ENCODE data around the gene DNAH6. TPM values are rescaled to one million over a fixed set of nuclear protein-coding genes. Genes with fewer than 3 reads are reported as not detected.
A peak's percentile ranks its signal among the peaks of the same experiment; 100 is the strongest.

DNAH6 gene
- polyA plus RNA-seq, 2 of the 4 experiments (the other 2 are of a cell fraction) = 0.13 to 0.32 TPM

DNA sequence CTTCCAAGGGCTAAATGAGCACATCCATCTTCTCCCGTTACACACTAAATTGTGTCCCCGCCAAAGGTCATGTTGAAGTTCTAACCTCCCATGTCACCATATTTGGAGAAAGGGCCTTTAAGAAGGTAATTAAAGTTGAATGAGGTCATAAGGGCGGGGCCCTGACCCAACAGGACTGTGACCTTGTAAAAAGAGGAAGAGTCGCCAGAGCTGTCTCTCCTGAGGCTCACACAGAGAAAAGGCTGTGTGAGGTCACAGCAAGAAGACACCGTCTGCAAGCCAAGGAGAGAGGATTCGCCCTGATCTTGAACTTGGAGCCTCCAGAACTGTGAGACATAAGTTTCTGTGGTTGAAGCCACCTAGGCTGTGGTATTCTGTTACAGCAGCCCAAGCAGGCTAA is 340.5 kb downstream of the DNAH6 start (continued):
- TF ChIP-seq NPAS2 (CRISPR knock-in tag; IDR thresholded peaks at IDR 0.05; ENCODE audit: borderline replicate concordance) (no peak), KDM5A (IDR thresholded peaks at IDR 0.05) (no peak)

- H3K4me3 ChIP-seq = no peak overlapping the region
- no peak overlapping the region for H3K4me2 ChIP-seq
- H3K4me1 ChIP-seq = no peaks in the 10 kb centered on the region
- ChIA-PET POLR2A (no interaction called here), CTCF (interaction anchor here (0.5 to 1.8 kb wide), 6 partner anchors 8 to 291 kb away, joined by 3 to 5 read pairs (median 4); no protein-coding TSS in a partner anchor)
- H3K9me3 ChIP-seq = no peaks in the 10 kb centered on the region
- DNase-seq (ENCODE audit: low read depth in 1 of 2, low spot score in 1 of 2) (no peak), ATAC-seq (no peak), FAIRE-seq (no peak)
- WGBS (ENCODE audit: missing lambda C conversion rate) = 83% methylated on average over 5 of the region's 5 CpGs
- TF ChIP-seq RFX5 (IDR thresholded peaks at IDR 0.05) (no peak), ZSCAN20 (CRISPR knock-in tag; IDR thresholded peaks at IDR 0.05) (no peak), GATA3 (IDR thresholded peaks at IDR 0.05; ENCODE audit: borderline replicate concordance) (no peak), PHF8 (IDR thresholded peaks at IDR 0.05; ENCODE audit: borderline replicate concordance, low read depth) (no peak), KDM1A (IDR thresholded peaks at IDR 0.05; ENCODE audit: low read depth) (no peak), MYC (IDR thresholded peaks at IDR 0.05; ENCODE audit: borderline replicate concordance, low read length) (no peak), BHLHE40 (IDR thresholded peaks at IDR 0.05; ENCODE audit: low read depth, low read length) (no peak), ZNF302 (CRISPR knock-in tag; IDR thresholded peaks at IDR 0.05) (no peak), TFCP2L1 (CRISPR knock-in tag; IDR thresholded peaks at IDR 0.05) (no peak), CTCF (IDR thresholded peaks at IDR 0.05) (no peak), ESRRA (IDR thresholded peaks at IDR 0.05; ENCODE audit: borderline replicate concordance, low read length) (no peak), HOXB5 (CRISPR knock-in tag; IDR thresholded peaks at IDR 0.05) (no peak), NPAS2 (CRISPR knock-in tag; IDR thresholded peaks at IDR 0.05; ENCODE audit: borderline replicate concordance) (no peak), MAZ (IDR thresholded peaks at IDR 0.05; ENCODE audit: borderline replicate concordance, low read depth, low read length) (no peak), RNF2 (IDR thresholded peaks at IDR 0.05; ENCODE audit: borderline replicate concordance, low read depth) (no peak), CBX8 (IDR thresholded peaks at IDR 0.05) (no peak)
- no peak overlapping the region for H3K27ac ChIP-seq
Measured at GRCh38 chr2:84857566-84857965, 341.3 kb downstream of the DNAH6 start.

DNA sequence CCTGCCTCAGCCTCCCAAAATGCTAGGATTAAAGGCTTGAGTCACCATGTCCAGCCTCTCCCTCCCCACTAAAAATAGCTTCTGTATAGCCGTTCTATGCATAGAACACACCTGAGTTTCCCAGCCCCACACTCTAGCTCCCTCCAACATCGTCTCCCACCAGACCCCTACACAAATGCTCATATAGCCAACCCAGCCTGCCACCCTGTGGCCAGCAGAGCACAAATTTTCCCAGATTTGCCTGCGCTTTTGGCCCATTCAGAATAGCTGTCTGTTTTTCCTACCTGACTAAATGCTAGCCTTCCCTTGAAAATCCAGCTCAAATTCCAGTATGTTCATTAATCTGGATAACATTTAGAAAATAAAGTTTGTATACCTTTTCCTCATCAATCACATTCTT is 341.8 kb downstream of the DNAH6 start:
- peak in 1 of 2 experiments; percentile 27; a peak in 1 of 6 replicates for ATAC-seq
- ChIA-PET POLR2A (no interaction called here), CTCF (interaction anchor here (0.5 to 1.8 kb wide), 6 partner anchors 9 to 366 kb away, joined by 3 to 5 read pairs (median 4); no protein-coding TSS in a partner anchor)
- Histone ChIP-seq H3K4me2 (no peak overlapping the region), H3K4me3 (no peak overlapping the region), H3K9me3 (no peaks in the 10 kb centered on the region), H3K4me1 (no peaks in the 10 kb centered on the region), H3K27ac (no peak overlapping the region)
- FAIRE-seq = no peak
- WGBS (ENCODE audit: missing lambda C conversion rate) = 66% methylated on average over 3 of the region's 3 CpGs
- DNase-seq (ENCODE audit: low read depth in 1 of 2, low spot score in 1 of 2) = no peak
- TF ChIP-seq CTCF (IDR thresholded peaks at IDR 0.05) = no peak; the same call in 2 of the 3 replicates
- peak; percentile 34 to 48; a peak in 3 of 5 replicates for TF ChIP-seq RAD21 (conservative IDR thresholded peaks at IDR 0.05 in 1 of 2, IDR thresholded peaks at IDR 0.05 in 1 of 2)
- TF ChIP-seq, protein P1, sequence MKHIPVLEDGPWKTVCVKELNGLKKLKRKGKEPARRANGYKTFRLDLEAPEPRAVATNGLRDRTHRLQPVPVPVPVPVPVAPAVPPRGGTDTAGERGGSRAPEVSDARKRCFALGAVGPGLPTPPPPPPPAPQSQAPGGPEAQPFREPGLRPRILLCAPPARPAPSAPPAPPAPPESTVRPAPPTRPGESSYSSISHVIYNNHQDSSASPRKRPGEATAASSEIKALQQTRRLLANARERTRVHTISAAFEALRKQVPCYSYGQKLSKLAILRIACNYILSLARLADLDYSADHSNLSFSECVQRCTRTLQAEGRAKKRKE (CRISPR knock-in tag; IDR thresholded peaks at IDR 0.05; ENCODE audit: low read depth) = no peak
- TF ChIP-seq HEYL (CRISPR knock-in tag; IDR thresholded peaks at IDR 0.05) = no peak
- no peak for TF ChIP-seq RARB (CRISPR knock-in tag; IDR thresholded peaks at IDR 0.05)
- TF ChIP-seq, protein P2, sequence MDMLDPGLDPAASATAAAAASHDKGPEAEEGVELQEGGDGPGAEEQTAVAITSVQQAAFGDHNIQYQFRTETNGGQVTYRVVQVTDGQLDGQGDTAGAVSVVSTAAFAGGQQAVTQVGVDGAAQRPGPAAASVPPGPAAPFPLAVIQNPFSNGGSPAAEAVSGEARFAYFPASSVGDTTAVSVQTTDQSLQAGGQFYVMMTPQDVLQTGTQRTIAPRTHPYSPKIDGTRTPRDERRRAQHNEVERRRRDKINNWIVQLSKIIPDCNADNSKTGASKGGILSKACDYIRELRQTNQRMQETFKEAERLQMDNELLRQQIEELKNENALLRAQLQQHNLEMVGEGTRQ (IDR thresholded peaks at IDR 0.05) = no peak
- TF ChIP-seq RNF2 (IDR thresholded peaks at IDR 0.05; ENCODE audit: borderline replicate concordance, low read depth) = no peak
- TF ChIP-seq, protein P3, sequence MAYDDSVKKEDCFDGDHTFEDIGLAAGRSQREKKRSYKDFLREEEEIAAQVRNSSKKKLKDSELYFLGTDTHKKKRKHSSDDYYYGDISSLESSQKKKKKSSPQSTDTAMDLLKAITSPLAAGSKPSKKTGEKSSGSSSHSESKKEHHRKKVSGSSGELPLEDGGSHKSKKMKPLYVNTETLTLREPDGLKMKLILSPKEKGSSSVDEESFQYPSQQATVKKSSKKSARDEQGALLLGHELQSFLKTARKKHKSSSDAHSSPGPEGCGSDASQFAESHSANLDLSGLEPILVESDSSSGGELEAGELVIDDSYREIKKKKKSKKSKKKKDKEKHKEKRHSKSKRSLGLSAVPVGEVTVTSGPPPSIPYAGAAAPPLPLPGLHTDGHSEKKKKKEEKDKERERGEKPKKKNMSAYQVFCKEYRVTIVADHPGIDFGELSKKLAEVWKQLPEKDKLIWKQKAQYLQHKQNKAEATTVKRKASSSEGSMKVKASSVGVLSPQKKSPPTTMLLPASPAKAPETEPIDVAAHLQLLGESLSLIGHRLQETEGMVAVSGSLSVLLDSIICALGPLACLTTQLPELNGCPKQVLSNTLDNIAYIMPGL (CRISPR knock-in tag; IDR thresholded peaks at IDR 0.05; ENCODE audit: borderline replicate concordance) = no peak
- no peak for TF ChIP-seq RFX5 (IDR thresholded peaks at IDR 0.05)
- TF ChIP-seq POLR2AphosphoS2 (conservative IDR thresholded peaks at IDR 0.05; ENCODE audit: low read length) = no peak
- TF ChIP-seq SMC3 (IDR thresholded peaks at IDR 0.05) = peak; percentile 35; the same call in 2 of the 3 replicates
- TF ChIP-seq PBX3 (IDR thresholded peaks at IDR 0.05) = no peak
- TF ChIP-seq ZSCAN20 (CRISPR knock-in tag; IDR thresholded peaks at IDR 0.05) = no peak
- no peak for TF ChIP-seq NPAS2 (CRISPR knock-in tag; IDR thresholded peaks at IDR 0.05; ENCODE audit: borderline replicate concordance)
- no peak for TF ChIP-seq ESRRA (IDR thresholded peaks at IDR 0.05; ENCODE audit: borderline replicate concordance, low read length)

Measured in A549 (cell line).